Measurements from ENCODE around the gene LSM10. TPM values are rescaled to one million over a fixed set of nuclear protein-coding genes. Genes with fewer than 3 reads are reported as not detected.
A peak's percentile ranks its signal among the peaks of the same experiment; 100 is the strongest.

LSM10 gene
- total and polyA plus RNA-seq, 2 donors (not counting 3 experiments of a cell fraction or from before 2014, with no cell fraction given): 38.2 to 76.9 TPM

- DNase-seq (ENCODE audit: low read depth, low spot score): peak; percentile 62
- no peak for TF ChIP-seq GATA2 (IDR thresholded peaks at IDR 0.05; ENCODE audit: insufficient read depth, insufficient read length, low read depth, low read length)
- TF ChIP-seq EZH2 (IDR thresholded peaks at IDR 0.05; ENCODE audit: borderline replicate concordance, low read depth, low read length, severe bottlenecking): no peak
- TF ChIP-seq, protein P1, sequence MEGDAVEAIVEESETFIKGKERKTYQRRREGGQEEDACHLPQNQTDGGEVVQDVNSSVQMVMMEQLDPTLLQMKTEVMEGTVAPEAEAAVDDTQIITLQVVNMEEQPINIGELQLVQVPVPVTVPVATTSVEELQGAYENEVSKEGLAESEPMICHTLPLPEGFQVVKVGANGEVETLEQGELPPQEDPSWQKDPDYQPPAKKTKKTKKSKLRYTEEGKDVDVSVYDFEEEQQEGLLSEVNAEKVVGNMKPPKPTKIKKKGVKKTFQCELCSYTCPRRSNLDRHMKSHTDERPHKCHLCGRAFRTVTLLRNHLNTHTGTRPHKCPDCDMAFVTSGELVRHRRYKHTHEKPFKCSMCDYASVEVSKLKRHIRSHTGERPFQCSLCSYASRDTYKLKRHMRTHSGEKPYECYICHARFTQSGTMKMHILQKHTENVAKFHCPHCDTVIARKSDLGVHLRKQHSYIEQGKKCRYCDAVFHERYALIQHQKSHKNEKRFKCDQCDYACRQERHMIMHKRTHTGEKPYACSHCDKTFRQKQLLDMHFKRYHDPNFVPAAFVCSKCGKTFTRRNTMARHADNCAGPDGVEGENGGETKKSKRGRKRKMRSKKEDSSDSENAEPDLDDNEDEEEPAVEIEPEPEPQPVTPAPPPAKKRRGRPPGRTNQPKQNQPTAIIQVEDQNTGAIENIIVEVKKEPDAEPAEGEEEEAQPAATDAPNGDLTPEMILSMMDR (IDR thresholded peaks at IDR 0.05; ENCODE audit: extremely low read depth in 1 of 2, insufficient read depth in 1 of 2, low read depth in 1 of 2, low read length in 2 of 2): no peak
- TF ChIP-seq, protein P2, sequence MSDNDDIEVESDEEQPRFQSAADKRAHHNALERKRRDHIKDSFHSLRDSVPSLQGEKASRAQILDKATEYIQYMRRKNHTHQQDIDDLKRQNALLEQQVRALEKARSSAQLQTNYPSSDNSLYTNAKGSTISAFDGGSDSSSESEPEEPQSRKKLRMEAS (IDR thresholded peaks at IDR 0.05; ENCODE audit: insufficient read depth, insufficient read length): no peak
- no peak for TF ChIP-seq POLR2AphosphoS5 (IDR thresholded peaks at IDR 0.05; ENCODE audit: insufficient read depth, low read depth, low read length)
- TF ChIP-seq JUN (IDR thresholded peaks at IDR 0.05; ENCODE audit: borderline replicate concordance, insufficient read depth, insufficient read length, low read depth): no peak
- TF ChIP-seq FOS (IDR thresholded peaks at IDR 0.05; ENCODE audit: borderline replicate concordance, insufficient read depth, low read length): no peak
- no peak for TF ChIP-seq POLR2A (IDR thresholded peaks at IDR 0.05; ENCODE audit: low read depth, low read length)
- TF ChIP-seq MYC (IDR thresholded peaks at IDR 0.05; ENCODE audit: low read depth, low read length): no peak
- peak; percentile 78 for FAIRE-seq
- Histone ChIP-seq H3K79me2 (ENCODE audit: control insufficient read depth, insufficient read depth, low read length) (peaks cover 52% of the 10 kb centered on the region), H3K4me1 (ENCODE audit: control insufficient read depth, extremely low read depth, insufficient read depth, low read length) (peaks cover 27% of the 10 kb centered on the region), H3K9ac (replicated peaks; ENCODE audit: extremely low read depth, insufficient read depth, low read length) (no peak overlapping the region), H3K27ac (ENCODE audit: insufficient read depth, low read depth, low read length) (peak overlapping the region; percentile 28), H3K4me2 (ENCODE audit: insufficient read depth, low read length) (no peak overlapping the region), H3K4me3 (replicated peaks in 1 of 3; ENCODE audit: insufficient read depth in 1 of 3, low read depth in 1 of 3, low read length in 3 of 3) (no peak overlapping the region), H4K20me1 (replicated peaks; ENCODE audit: control insufficient read depth, extremely low read depth, insufficient read depth, low read length) (no peaks in the 10 kb centered on the region), H2AFZ (ENCODE audit: low read depth, low read length) (no peak overlapping the region), H3K36me3 (ENCODE audit: control insufficient read depth in 2 of 2, extremely low read depth in 1 of 2, insufficient read depth in 2 of 2, low read length in 2 of 2) (peaks cover 0 to 3% of the 10 kb centered on the region in 2 experiments), H3K9me3 (replicated peaks; ENCODE audit: control insufficient read depth, insufficient read depth, low read length) (no peaks in the 10 kb centered on the region), H3K9me1 (replicated peaks; ENCODE audit: control insufficient read depth, extremely low read depth, insufficient read depth, low read length) (no peaks in the 10 kb centered on the region), H3K27me3 (ENCODE audit: control insufficient read depth in 2 of 2, insufficient read depth in 2 of 2, low read length in 2 of 2) (no peaks in the 10 kb centered on the region)
- intact Hi-C loops (cut with micrococcal nuclease) (no loop called here), dilution Hi-C loops (cut with MboI; ENCODE audit: extremely low pct_ligation_motif_present, low sequenced_read_pairs) (no loop called here)
- ChIA-PET POLR2A (interaction anchor here (0.5 to 2.2 kb wide), 6 partner anchors 9 to 24 kb away, joined by 3 to 4 read pairs (median 4); no protein-coding TSS in a partner anchor), CTCF (interaction anchor here (0.6 to 5.6 kb wide), 10 partner anchors 15 to 206 kb away, joined by 3 to 152 read pairs (median 4); partner anchors contain the start of genes LSM10 and STK40)
- no TSS peak for BruUV-seq (replicated peaks)
Measured at GRCh38 chr1:36367066-36367465, 30.6 kb downstream of the LSM10 start.

Data from endothelial cell of umbilical vein (primary cell).